ENCODE results near the gene GLB1L3. TPM values are rescaled to one million over a fixed set of nuclear protein-coding genes. Genes with fewer than 3 reads are reported as not detected.

GLB1L3 gene
- total and polyA plus RNA-seq, 3 donors from 2014 or later, result 13.2 to 21.3 (median 15.6) TPM

GRCh38 chr11:134236834-134237556 is 39.2 kb upstream of the GLB1L3 start:
- no peak for DNase-seq
- Histone ChIP-seq H3K9me3 (no peaks in the 10 kb centered on the region), H3K4me3 (no peak overlapping the region), H3K36me3 (ENCODE audit: low read depth, missing control alignments) (no peaks in the 10 kb centered on the region), H3K27ac (no peak overlapping the region), H3K4me1 (peaks cover 10% of the 10 kb centered on the region), H3K27me3 (no peaks in the 10 kb centered on the region)
- TF ChIP-seq CTCF (IDR thresholded peaks at IDR 0.05) (no peak), POLR2A (IDR thresholded peaks at IDR 0.05) (no peak)
- 85 to 90% methylated on average over 7 of the region's 7 CpGs for WGBS, 2 donors
- intact Hi-C loops (cut with DNase I; ENCODE audit: low total_unique reads), result no loop called here

GRCh38 chr11:134237557-134237922 is 38.6 kb upstream of the GLB1L3 start:
- TF ChIP-seq POLR2A (IDR thresholded peaks at IDR 0.05) (no peak), CTCF (IDR thresholded peaks at IDR 0.05) (no peak)
- WGBS, 2 donors, result 90 to 91% methylated on average over 11 of the region's 11 CpGs

GRCh38 chr11:134238956-134239355 is 37.2 kb upstream of the GLB1L3 start:
- DNase-seq, result no peak
- intact Hi-C loops (cut with DNase I; ENCODE audit: low total_unique reads), result no loop called here
- WGBS, 2 donors, result 95 to 97% methylated on average over 5 of the region's 5 CpGs

More at GRCh38 chr11:134237557-134237922, 38.6 kb upstream of the GLB1L3 start:
- Histone ChIP-seq H3K36me3 (ENCODE audit: low read depth, missing control alignments) (no peaks in the 10 kb centered on the region), H3K4me3 (no peak overlapping the region), H3K27me3 (no peaks in the 10 kb centered on the region), H3K27ac (no peak overlapping the region), H3K4me1 (peaks cover 10% of the 10 kb centered on the region), H3K9me3 (no peaks in the 10 kb centered on the region)
- no peak for DNase-seq
- intact Hi-C loops (cut with DNase I; ENCODE audit: low total_unique reads), result no loop called here

GRCh38 chr11:134240592-134240991 is 35.6 kb upstream of the GLB1L3 start:
- H3K27me3 ChIP-seq, result no peaks in the 10 kb centered on the region
- intact Hi-C loops (cut with DNase I; ENCODE audit: low total_unique reads), result no loop called here
- no peak for DNase-seq
- no peaks in the 10 kb centered on the region for H3K36me3 ChIP-seq (ENCODE audit: low read depth, missing control alignments)
- H3K4me3 ChIP-seq, result no peak overlapping the region
- H3K27ac ChIP-seq, result no peak overlapping the region
- WGBS, 2 donors, result 58 to 62% methylated on average over 6 of the region's 6 CpGs
- no peaks in the 10 kb centered on the region for H3K9me3 ChIP-seq
- peaks cover 1% of the 10 kb centered on the region for H3K4me1 ChIP-seq
- TF ChIP-seq POLR2A (IDR thresholded peaks at IDR 0.05) (no peak), CTCF (IDR thresholded peaks at IDR 0.05) (no peak)

More at GRCh38 chr11:134238956-134239355, 37.2 kb upstream of the GLB1L3 start:
- no peaks in the 10 kb centered on the region for H3K27me3 ChIP-seq
- H3K27ac ChIP-seq, result no peak overlapping the region
- no peaks in the 10 kb centered on the region for H3K9me3 ChIP-seq
- no peak for TF ChIP-seq CTCF (IDR thresholded peaks at IDR 0.05)
- no peak for TF ChIP-seq POLR2A (IDR thresholded peaks at IDR 0.05)
- no peak overlapping the region for H3K4me3 ChIP-seq
- peaks cover 10% of the 10 kb centered on the region for H3K4me1 ChIP-seq
- no peaks in the 10 kb centered on the region for H3K36me3 ChIP-seq (ENCODE audit: low read depth, missing control alignments)

GRCh38 chr11:134242376-134242775 is 33.8 kb upstream of the GLB1L3 start:
- intact Hi-C loops (cut with DNase I; ENCODE audit: low total_unique reads), result no loop called here
- H3K4me3 ChIP-seq, result no peak overlapping the region
- no peaks in the 10 kb centered on the region for H3K36me3 ChIP-seq (ENCODE audit: low read depth, missing control alignments)
- H3K27ac ChIP-seq, result no peak overlapping the region
- H3K4me1 ChIP-seq, result no peaks in the 10 kb centered on the region
- H3K9me3 ChIP-seq, result no peaks in the 10 kb centered on the region
- WGBS, 2 donors, result 81 to 85% methylated on average over 9 of the region's 9 CpGs
- DNase-seq, result no peak
- TF ChIP-seq POLR2A (IDR thresholded peaks at IDR 0.05), result no peak
- TF ChIP-seq CTCF (IDR thresholded peaks at IDR 0.05), result no peak
- H3K27me3 ChIP-seq, result no peaks in the 10 kb centered on the region
